ENCODE results near the gene KRTAP4-6.

- TF ChIP-seq CTCF (IDR thresholded peaks at IDR 0.05; ENCODE audit: low read depth, low read length), result no peak
- no peak for TF ChIP-seq EZH2phosphoT487 (IDR thresholded peaks at IDR 0.05; ENCODE audit: low read depth)
Observed at GRCh38 chr17:41150026-41150425, 9.7 kb upstream of the KRTAP4-6 start.
